Heart left ventricle (tissue), 16 donors: ENCODE results near the gene ZNF722. TPM values are rescaled to one million over a fixed set of nuclear protein-coding genes. Genes with fewer than 3 reads are reported as not detected.
"Not testable (repeated sequence)": the region's sequence is repeated elsewhere in the genome, so short reads cannot be mapped to it uniquely, and the experiment has no call there.

Source experiments
- ATAC-seq, 4 donors: fragments of 200-7000 bp; cut with Tn5 transposase; one replicate each; pipeline ENCODE4 v1.9.1; 2020 to 2022; ENCODE audit warnings: moderate library complexity in 4 of 4, mild to moderate bottlenecking in 3 of 4, moderate number of reproducible peaks in 1 of 4
- DNase-seq, 5 donors: peaks; one replicate each; pipeline ENCODE4 v3.0.0-alpha.2; 2020
- H3K27ac ChIP-seq, 12 donors: fragments of 200-600 bp; sonication (generic) in 4 of 12; one replicate each; pipeline versions ENCODE4 v1.5.0 to v1.8.0; 2016 to 2022; ENCODE audit warnings: mild to moderate bottlenecking in 2 of 12
- H3K27me3 ChIP-seq, 9 donors: fragments of 200-600 bp; sonication (generic) in 2 of 9; one replicate each; pipeline versions ENCODE4 v1.5.1 to v1.8.0; 2016 to 2022; ENCODE audit warnings: mild to moderate bottlenecking in 3 of 9
- H3K36me3 ChIP-seq, 9 donors: fragments of 200-600 bp; sonication (generic) in 2 of 9; one replicate each; pipeline versions ENCODE4 v1.5.0 to v1.8.0; 2018 to 2022; ENCODE audit warnings: mild to moderate bottlenecking in 2 of 9
- H3K4me1 ChIP-seq, 12 donors: fragments of 200-600 bp; sonication (generic) in 4 of 12; one replicate each; pipeline versions ENCODE4 v1.5.0 to v1.8.0; 2016 to 2022; ENCODE audit warnings: mild to moderate bottlenecking in 3 of 12
- H3K4me3 ChIP-seq, 12 donors: fragments of 200-600 bp; sonication (generic) in 4 of 12; one replicate each; pipeline versions ENCODE4 v1.5.0 to v1.8.0; 2017 to 2022; ENCODE audit warnings: mild to moderate bottlenecking in 9 of 12, moderate library complexity in 4 of 12
- H3K9me3 ChIP-seq, 12 donors: fragments of 200-600 bp; sonication (generic) in 4 of 12; one replicate each; pipeline versions ENCODE4 v1.5.0 to v1.8.0; 2016 to 2022; ENCODE audit warnings: mild to moderate bottlenecking in 1 of 12
- POLR2A ChIP-seq, 2 donors: fragments of 450-650 bp; IDR thresholded peaks; one replicate each; pipeline ENCODE4 v1.6.1; 2017; ENCODE audit warnings: antibody characterized with exemption in 2 of 2, mild to moderate bottlenecking in 2 of 2, moderate library complexity in 2 of 2
- WGBS, 4 donors: extraction: QIAGEN DNeasy Blood & Tissue Kit in 2 of 4; methylation state at CpG; one replicate each; pipeline versions ENCODE4 v1.1.5 to v1.1.7; 2013 to 2018; 5-methylcytosine and 5-hydroxymethylcytosine counted together
- intact Hi-C, 10 donors: fragments of 100-400 bp; cut with DNase I; formaldehyde crosslinking; loops; one replicate each; pipeline versions ENCODE4 v1.11.1 to v1.14.2; 2022
- long read RNA-seq, 3 donors: library from polyadenylated mRNA; unstranded; transcript quantifications; one replicate each; pipeline ENCODE4 v2.0.0, GENCODE V29; 2020 to 2021
- polyA plus RNA-seq, 2 donors: library from polyadenylated mRNA; stranded (reverse); fragments of 200-250 nt; gene quantifications; one replicate each; pipeline ENCODE4 v1.2.3, GENCODE V29; 2013
- total RNA-seq, 9 donors: library from RNA; depleted of rRNA in 2 of 9; stranded (reverse); fragments of >200 nt in 2 of 9; fragmentation: NEBNext Ultra II Directional in 3 of 9; extraction: Animal tissue kit (Norgen Biotek cat#: 25700) in 3 of 9; gene quantifications; one replicate each; pipeline versions ENCODE4 v1.1.0 to v1.2.4, GENCODE V29; 2016 to 2023
- TF ChIP-seq, protein P1 (sequence below), 12 donors: fragments of 200-600 bp; sonication (generic) in 4 of 12; IDR thresholded peaks; one replicate each; pipeline versions ENCODE4 v1.5.0 to v1.8.0; 2018 to 2022; ENCODE audit warnings: antibody characterized with exemption in 12 of 12, mild to moderate bottlenecking in 5 of 12
- donor health status: ischemic (EF 13 %, LVEDD 7.1; RV severe dilation, severe dysfunction).
- donor health status: healthy with polysubstance abuse.
- donor health status: DM: no; HTN: yes; CAD: no.
- donor health status: DM: no; HTN: no; CAD: no.
- donor health status: ischemic (EF 25% LVEDD 6.9; RV normal size, moderate dysfunction).
- donor health status: ischemic (EF 25% LVEDD 5.7; RV mildly dilated, moderate dysfunction).
- donor health status: healthy.
- donor health status: DM: yes; HTN: yes; CAD: no.
- donor health status: ischemic (EF 35%, LVEDD 5.7; RV mildly dilated, moderate dysfunction).
- donor health status: nonischemic (EF 11% LVEDD 7.7; RV severe dilation, severe dysfunction).
- donor health status: DM: yes; HTN: yes; CAD: no.
- donor health status: PGD.
- donor health status: ischemic (EF 29% LVEDD 5.4; RV normal size, mild dysfunction).
- donor health status: nonischemic (EF 23%, LVEDD 6.1; RV moderate dilation, normal function).

Gene ZNF722
- total RNA-seq = not detected
- not detected for polyA plus RNA-seq
- long read RNA-seq, donor 1 = 0 reads
- long read RNA-seq, donor 2 = 0 reads
- long read RNA-seq, donor 3 = 0 reads

DNA sequence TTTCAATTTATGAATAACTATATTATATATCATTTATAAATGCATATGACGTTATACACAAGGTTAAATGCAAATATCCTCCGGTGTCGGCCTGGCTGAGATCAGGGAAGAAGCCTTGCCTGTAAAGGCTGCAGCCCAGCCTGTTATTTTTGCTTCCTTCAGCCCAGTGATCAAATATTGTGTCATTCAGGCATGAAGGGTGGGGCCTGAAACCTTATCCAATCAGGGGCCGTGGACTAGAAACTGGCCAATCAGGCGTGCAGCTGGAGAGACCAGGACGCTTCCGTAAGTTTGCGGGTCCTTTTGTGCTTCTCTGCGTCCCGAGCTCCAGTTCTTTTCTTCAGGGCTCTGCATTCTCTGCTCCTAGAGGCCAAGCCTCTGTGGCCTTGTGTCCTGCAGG, at the start of gene ZNF722:
Gene ZNF722 (plus strand): TSS at position 301 of the 400 bp plus-strand sequence. CDS start 113 bp downstream, outside the sequence.
- Histone ChIP-seq H3K4me3 (no peak within 1 kb of the TSS), H3K27ac (no peak within 1 kb of the TSS), H3K27me3 (no peaks in the 10 kb centered on the region), H3K4me1 (no peaks in the 10 kb centered on the region), H3K36me3 (no peaks in the 10 kb centered on the region), H3K9me3 (peaks cover 0 to 67% (median 15%) of the 10 kb centered on the region in 12 donors)
- ATAC-seq (no peak), DNase-seq (no peak)
- intact Hi-C loops = no loop called here
- TF ChIP-seq, protein P1, sequence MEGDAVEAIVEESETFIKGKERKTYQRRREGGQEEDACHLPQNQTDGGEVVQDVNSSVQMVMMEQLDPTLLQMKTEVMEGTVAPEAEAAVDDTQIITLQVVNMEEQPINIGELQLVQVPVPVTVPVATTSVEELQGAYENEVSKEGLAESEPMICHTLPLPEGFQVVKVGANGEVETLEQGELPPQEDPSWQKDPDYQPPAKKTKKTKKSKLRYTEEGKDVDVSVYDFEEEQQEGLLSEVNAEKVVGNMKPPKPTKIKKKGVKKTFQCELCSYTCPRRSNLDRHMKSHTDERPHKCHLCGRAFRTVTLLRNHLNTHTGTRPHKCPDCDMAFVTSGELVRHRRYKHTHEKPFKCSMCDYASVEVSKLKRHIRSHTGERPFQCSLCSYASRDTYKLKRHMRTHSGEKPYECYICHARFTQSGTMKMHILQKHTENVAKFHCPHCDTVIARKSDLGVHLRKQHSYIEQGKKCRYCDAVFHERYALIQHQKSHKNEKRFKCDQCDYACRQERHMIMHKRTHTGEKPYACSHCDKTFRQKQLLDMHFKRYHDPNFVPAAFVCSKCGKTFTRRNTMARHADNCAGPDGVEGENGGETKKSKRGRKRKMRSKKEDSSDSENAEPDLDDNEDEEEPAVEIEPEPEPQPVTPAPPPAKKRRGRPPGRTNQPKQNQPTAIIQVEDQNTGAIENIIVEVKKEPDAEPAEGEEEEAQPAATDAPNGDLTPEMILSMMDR (IDR thresholded peaks at IDR 0.05) = no peak
- TF ChIP-seq POLR2A (IDR thresholded peaks at IDR 0.05) = no peak
- 83 to 87% (median 84%) methylated on average over 10 of the region's 10 CpGs for WGBS, 4 donors

DNA sequence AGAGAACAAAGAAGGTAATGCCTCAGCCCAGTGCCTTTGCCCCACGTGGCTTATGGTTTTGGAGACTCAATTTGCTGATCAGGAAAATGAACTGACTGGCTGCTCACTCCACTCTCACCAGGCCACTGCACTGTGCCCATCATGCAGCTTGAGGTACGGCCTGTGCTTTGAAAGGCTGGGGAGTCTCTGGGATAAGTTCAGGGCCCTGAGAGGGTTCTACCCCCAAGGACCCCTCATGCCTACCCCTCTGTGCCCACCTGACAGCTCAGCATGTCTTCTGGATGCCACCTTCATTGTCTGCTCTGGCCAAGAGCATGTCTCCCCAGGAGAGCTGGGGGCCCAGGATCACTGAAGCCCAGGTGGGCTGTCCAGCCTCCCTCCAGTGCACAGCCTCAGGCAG, 45.5 kb upstream of the ZNF722 start:
- Histone ChIP-seq H3K36me3 (no peaks in the 10 kb centered on the region), H3K27ac (no peak overlapping the region), H3K27me3 (no peaks in the 10 kb centered on the region), H3K4me3 (no peak overlapping the region), H3K9me3 (peaks cover 0 to 32% (median 5%) of the 10 kb centered on the region in 12 donors), H3K4me1 (no peaks in the 10 kb centered on the region)
- intact Hi-C loops = no loop called here
- DNase-seq = no peak
- WGBS, 4 donors = 20 to 57% (median 40%) methylated on average over 1 to 2 of the region's 2 CpGs
- no peak for TF ChIP-seq POLR2A (IDR thresholded peaks at IDR 0.05)
- TF ChIP-seq, protein P1 (IDR thresholded peaks at IDR 0.05) = no peak
- ATAC-seq = no peak

DNA sequence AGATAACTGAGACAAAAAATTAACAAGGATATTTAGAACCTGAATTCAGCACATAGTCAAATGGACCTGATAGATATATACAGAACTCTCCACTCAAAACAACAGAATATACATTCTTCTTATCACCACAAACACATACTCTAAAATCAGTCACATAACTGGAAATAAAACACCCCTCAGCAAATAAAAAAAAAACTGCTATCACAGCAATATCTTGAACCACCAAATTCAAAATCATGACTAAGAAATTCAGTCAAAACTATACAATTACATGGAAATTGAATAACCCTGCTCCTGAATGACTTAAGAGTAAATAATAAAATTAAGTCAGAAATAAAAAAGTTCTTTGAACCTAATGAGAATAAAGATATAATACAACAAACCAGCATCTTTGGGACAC, 30.0 kb upstream of the ZNF722 start:
- Histone ChIP-seq H3K4me1 (no peaks in the 10 kb centered on the region), H3K36me3 (no peaks in the 10 kb centered on the region), H3K4me3 (no peak overlapping the region), H3K27me3 (no peaks in the 10 kb centered on the region), H3K27ac (no peak overlapping the region), H3K9me3 (peaks cover 0 to 29% (median 2%) of the 10 kb centered on the region in 12 donors)
- TF ChIP-seq, protein P1 (IDR thresholded peaks at IDR 0.05) = no peak
- TF ChIP-seq POLR2A (IDR thresholded peaks at IDR 0.05) = no peak
- intact Hi-C loops = no loop called here
- ATAC-seq (no peak), DNase-seq (no peak)

DNA sequence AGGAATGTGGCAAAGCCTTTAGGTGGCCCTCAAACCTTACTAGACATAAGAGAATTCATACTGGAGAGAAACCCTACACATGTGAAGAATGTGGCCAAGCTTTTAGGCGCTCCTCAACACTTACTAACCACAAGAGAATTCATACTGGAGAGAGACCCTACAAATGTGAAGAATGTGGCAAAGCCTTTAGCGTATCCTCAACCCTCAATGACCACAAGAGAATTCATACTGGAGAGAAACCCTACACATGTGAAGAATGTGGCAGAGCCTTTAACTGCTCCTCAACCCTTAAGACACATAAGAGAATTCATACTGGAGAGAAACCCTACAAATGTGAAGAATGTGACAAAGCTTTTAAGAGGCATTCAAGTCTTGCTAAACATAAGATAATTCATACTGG, 16.8 kb downstream of the ZNF722 start:
- not testable (repeated sequence) for H3K4me1 ChIP-seq, ATAC-seq, H3K27ac ChIP-seq, H3K27me3 ChIP-seq, DNase-seq, H3K4me3 ChIP-seq, H3K36me3 ChIP-seq
- WGBS, 4 donors = 56 to 69% (median 60%) methylated on average over 2 of the region's 2 CpGs
- peaks cover 0 to 84% (median 54%) of the 10 kb centered on the region in 12 donors for H3K9me3 ChIP-seq
- intact Hi-C loops = loop anchor here in 1 of 10 donors (10.0 kb wide), 1 partner anchor 151 kb away; no protein-coding TSS in a partner anchor

DNA sequence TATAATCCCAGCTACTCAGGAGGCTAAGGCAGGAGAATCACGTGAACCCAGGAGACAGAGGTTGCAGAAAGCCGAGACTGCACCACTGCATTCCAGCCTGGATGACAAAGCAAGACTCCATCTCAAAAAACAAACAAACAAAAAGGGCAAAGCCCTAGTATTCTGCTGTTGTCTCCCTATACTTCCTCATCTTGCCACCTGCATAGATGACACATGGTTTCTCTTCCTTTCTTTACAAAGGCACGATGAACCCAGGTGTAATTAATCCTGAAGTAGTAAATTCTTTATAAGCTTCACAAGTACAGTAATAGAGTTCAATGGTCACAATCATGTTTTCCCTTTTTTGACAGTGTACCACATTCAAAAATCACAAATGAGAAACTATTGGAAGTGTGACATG, 36.7 kb downstream of the ZNF722 start:
- no peaks in the 10 kb centered on the region for H3K4me1 ChIP-seq
- no peaks in the 10 kb centered on the region for H3K36me3 ChIP-seq
- no peak for TF ChIP-seq POLR2A (IDR thresholded peaks at IDR 0.05)
- TF ChIP-seq, protein P1 (IDR thresholded peaks at IDR 0.05) = no peak
- no peak overlapping the region for H3K27ac ChIP-seq
- no peak for DNase-seq
- H3K4me3 ChIP-seq = no peak overlapping the region
- intact Hi-C loops = no loop called here
- ATAC-seq = no peak
- H3K27me3 ChIP-seq = peaks cover 0 to 13% (median 0%) of the 10 kb centered on the region in 9 donors
- peaks cover 0 to 94% (median 45%) of the 10 kb centered on the region in 12 donors for H3K9me3 ChIP-seq
- 71 to 77% (median 73%) methylated on average over 3 of the region's 3 CpGs for WGBS, 4 donors
